ENCODE results near the gene TREM2.
"Not testable (repeated sequence)": the region's sequence is repeated elsewhere in the genome, so short reads cannot be mapped to it uniquely, and the experiment has no call there.

The TREM2 gene

DNA sequence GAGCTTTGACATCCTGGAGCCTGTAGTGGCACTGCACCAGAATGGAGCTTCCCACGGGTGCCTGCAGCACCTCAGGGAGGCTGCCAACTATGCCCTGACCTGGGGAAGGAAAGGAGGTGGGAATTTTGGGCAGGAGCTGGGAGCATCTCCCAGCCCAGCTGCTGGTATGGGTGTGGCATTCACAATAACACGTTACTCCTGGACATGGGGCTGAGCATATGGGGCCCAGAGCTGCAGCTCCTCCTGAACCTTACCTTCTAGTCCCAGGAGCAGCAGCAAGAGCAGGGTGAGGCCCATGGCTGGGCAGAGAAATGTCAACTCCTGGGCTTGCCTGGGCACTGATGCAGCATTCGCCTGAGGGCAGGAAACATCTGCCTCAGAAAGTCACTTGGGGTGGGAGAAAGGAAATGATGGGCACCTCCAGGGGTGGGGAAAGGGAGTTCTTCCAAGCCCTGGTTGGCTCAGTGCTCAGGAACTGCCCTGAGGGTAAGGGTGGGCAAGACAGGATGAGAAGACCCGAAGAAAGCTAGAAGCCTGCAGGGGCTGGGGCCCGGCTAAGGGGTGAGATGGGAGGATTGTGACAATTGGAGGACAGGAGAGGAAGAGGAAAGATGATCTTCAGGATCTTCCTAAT lies 8.8 kb downstream of the TREM2 start, which contains the start of gene TREML1:
Gene TREML1 (minus strand): TSS at position 356 of the 634 bp plus-strand sequence. CDS start 59 bp downstream, at position 297.
- DNase-seq, result no peak

DNA sequence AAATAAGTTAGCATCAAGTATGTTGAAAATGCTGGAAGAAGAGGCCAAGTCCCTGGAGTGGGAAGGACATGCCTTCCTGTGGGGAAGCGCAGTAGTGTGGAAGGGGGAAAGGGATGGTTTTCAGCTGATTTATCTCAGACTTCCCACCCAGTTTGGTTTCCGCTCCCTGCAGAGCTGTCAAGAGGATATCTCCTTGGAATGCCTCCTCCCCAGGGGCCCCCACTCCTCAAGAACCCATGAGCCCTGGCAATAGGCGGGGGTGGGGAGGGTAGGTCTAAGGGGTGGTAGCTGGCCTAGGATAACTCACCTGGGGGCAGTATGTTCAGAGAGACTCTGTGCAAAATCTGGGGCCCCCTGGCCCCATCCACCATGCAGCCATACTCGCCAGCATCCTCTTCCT lies 9.5 kb downstream of the TREM2 start:
- DNase-seq, result no peak

DNA sequence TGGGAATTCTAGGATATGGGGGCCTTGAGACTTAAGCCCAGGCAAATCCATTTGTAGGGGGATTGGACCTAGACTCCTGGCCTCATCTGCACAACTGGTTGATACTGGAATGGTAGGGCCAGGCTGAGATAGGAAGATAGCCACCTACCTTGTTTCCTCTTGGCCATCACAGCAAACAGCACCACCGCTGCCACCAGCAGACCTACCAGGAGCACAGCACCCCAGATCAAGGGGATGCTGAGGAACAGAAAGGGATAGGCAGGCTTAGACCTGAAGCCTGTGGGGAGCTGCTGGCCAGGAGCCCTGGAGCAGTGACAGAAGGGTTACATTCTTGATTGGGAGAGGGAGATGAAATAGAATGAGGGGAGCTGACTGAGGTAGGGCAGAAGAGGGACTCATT lies 12.2 kb downstream of the TREM2 start:
- no peak for DNase-seq

DNA sequence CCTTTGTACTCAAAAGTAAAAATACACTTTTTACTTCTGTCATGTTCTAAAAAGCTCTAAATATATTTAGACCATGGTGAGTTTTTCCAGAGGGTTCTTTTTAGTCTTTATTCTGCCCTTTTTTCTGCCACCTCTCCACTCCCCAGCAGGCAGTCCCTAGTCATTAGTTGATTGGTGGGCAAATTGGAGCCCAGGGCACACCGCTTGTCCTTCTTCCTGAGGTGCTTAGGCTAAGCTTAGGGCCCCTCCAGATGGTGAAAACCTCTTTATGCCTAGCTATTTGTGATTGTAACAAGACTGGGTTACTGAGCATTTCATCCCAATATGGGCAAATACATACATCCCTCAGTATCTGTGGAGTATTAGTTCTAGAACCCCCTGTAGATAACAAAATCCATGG lies 15.0 kb downstream of the TREM2 start:
- no peak for DNase-seq

DNA sequence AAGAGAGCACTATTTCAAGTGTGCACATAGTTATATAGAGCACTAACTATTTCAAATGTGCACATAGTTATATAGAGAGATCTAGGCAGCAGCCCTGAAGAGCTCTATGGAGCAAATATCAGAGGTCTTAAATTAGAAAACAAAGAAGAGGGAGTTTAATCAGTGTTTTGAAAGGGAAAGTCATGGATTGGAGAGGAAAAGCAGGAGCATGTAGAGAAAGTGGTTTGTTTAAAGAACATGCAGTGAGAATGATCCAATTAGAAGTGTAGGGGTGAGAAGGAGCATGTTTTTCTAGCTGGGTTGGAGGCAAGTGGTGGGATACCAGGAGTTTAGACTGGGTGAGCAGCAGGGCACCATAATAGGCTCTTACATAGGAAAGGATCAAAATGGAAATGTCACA lies 26.0 kb downstream of the TREM2 start:
- DNase-seq, result no peak

DNA sequence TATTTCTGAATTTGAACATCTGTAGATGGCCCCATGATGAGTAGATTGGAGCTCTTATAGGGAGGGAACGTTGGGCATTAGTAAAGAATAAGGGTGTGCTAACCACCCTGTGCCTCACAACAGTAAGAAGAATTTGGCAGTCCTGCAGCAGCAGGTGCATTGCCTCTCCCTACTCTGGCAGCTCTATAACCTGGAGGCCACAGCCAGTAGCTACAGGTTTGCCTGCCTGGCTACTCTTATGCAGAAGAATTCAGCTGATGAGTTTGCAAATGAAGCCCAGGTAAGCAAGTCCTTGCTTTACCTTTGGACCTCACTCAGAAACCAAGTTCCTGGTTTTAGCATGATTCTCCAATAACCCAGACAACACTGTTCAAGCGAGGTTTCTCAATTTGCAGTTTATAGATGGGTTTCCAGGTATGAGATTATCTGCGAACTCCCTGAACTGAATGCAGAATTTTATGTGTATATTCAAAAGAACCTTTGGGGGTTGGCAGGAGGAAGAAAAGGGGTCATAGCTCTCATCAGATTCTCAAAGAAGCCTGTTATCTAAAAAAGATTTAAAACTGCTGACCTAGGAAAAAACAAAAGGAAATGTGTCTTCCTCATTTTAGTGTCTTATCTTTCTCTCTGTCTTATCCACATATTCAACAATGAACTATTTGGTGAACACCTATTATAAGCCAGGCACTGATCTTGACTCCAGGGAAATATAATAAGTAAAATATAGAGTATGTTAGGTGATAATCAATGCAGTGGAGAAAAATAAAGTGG lies 27.7 kb downstream of the TREM2 start:
- DNase-seq, result no peak

DNA sequence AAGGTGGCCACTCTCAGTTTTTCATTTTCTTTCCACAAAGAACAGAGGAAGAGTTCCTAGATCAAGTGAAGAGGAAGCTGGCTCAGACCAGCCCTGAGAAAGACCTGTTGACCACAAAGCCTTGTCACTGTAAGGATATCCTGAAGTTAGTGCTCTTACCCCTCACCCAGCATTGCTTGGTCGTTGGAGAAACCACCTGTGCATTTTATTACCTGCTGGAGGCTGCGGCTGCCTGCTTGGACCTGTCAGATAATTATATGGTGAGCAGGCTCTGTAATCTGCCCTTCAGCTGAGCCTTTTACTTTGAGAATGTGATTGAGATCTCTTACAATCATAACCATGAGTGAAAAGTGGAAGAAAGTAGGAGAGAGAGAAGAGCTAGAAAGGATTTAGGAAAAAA lies 30.7 kb downstream of the TREM2 start:
- DNase-seq, result no peak

DNA sequence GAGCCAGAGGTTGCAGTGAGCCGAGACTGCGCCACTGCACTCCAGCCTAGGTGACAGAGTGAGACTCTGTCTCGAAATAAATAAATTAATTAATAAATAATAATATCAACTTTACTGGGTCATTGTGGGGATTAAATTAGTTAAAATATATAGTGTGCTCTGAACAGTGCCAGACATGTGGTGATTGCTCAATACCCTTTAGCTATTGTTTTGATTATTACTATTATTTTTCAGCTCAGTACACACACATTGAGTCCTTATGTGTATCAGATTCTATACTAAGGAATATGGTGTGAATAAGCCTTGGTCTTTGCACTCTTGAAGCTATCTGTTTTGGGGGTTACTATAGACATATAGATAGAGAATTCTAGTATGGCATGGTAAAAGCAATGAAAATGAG lies 37.6 kb downstream of the TREM2 start:
- no peak for DNase-seq

DNA sequence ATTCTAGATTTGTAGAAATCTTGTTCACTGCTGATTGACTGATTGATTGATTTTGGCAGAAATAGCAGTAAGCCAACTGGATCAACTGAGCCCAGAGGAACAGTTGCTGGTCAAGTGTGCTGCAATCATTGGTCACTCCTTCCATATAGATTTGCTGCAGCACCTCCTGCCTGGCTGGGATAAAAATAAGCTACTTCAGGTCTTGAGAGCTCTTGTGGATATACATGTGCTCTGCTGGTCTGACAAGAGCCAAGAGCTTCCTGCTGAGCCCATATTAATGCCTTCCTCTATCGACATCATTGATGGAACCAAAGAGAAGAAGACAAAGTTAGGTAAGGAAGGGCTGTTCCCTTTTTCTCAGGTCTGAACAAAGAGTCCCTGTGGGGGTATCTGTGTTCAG lies 40.0 kb downstream of the TREM2 start:
- no peak for DNase-seq

DNA sequence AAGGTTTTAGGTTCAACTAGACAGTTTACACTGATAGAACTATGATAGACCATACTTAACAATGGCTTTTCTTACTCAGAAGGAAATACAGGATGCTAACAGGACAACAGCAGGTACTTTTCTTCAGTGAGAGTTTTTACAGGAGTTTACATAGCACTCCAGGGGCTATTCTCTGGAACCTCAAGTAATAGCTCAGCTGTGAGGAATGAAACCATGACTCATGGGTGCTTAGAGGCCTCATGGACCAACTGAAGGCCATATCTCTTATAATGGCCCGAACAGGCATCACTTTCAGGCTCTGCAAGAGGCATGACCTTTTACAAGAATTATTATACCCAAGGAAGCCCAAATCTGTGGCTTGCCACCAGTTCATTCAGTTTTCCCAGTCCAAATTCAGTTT lies 40.5 kb downstream of the TREM2 start:
- DNase-seq, result no peak

DNA sequence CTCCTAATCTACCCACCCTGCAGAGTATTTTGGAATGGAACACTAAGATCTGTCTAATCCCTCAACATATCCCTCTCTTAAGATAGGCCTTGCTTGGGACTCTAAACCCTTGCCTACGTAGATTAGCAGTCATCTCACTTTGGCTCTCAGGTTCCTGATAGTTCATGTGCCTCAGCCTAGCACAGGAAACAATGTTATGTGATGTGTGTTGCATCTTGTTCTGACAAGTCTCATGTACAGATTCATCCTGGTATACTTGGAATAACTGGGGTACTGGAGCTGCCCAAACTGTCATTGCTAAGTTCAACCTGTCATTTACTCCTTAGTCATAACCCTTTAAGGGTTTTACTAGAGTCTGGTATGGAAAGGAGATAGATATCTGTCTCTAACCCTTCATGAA lies 42.9 kb downstream of the TREM2 start:
- no peak for DNase-seq

DNA sequence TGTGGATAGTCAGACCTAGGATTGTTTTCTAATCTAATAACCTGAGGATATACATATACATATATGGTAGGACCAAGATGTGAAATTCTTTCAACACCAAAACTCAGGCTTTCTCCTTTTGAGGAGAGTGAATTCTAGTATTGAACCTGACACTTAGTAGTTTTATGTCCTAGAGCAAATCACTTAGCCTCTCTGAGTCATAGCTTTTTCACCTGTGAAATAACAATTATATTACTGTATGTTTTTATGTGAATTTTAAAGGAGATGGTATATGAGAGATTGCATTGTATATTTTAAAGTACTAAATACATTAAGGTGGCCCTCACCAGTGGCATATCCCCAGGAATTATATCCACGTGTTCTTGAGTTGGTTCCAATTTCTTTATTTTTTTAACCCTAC lies 43.4 kb downstream of the TREM2 start:
- DNase-seq, result no peak

DNA sequence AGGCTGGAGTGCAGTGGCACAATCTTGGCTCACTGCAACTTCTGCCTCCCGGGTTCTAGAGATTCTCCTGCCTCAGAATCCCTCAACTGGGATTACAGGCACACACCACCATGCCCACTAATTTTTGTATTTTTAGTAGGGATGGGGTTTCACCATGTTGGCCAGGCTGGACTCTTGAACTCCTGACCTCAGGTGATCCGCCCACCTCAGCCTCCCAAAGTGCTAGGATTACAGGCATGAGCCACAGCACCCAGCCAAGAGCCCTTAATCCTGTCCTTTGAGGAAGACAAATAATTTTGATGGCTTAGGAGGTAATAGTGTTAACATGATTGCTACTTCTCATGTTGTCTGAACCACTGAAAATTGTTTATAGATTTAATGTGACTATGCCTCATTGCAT lies 47.9 kb downstream of the TREM2 start:
- not testable (repeated sequence) for DNase-seq

DNA sequence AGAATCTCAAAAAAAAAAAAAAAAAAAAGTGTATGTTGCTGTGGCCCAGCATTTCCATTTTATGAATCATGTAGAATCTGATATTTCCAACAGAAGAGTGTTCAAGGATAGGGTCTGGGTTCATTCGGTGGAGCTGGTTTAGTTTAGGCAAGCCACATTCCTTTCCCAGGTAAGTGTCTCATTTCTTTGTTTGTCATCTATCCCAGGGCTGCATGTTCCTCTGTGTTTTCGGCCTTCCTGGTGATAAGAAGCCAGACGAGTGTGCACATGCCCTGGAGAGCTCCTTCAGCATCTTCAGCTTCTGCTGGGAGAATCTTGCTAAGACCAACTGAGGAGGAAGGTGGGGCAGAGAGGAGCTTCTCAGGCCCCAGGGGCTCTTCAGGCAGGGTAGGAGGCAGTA lies 51.9 kb downstream of the TREM2 start:
- no peak for DNase-seq

Measured in GF-D8 (cell line).